ENCODE measurements around the gene APC2.
"Not testable (repeated sequence)": the region's sequence is repeated elsewhere in the genome, so short reads cannot be mapped to it uniquely, and the experiment has no call there.

APC2 gene

GRCh38 chr19:1466461-1467214 lies 16.7 kb downstream of the APC2 start:
- no peak for DNase-seq (ENCODE audit: low spot score)

GRCh38 chr19:1467215-1467489 lies 17.2 kb downstream of the APC2 start:
- no peak for DNase-seq (ENCODE audit: low spot score)

- no peak for DNase-seq (ENCODE audit: low spot score)
These were observed 17.8 kb downstream of the APC2 start for GRCh38 chr19:1467490-1468273.

- DNase-seq (ENCODE audit: low spot score), result no peak
These were observed 18.4 kb downstream of the APC2 start for GRCh38 chr19:1468274-1468820.

- DNase-seq (ENCODE audit: low spot score), result no peak
These were observed 18.9 kb downstream of the APC2 start for GRCh38 chr19:1468821-1469254.

GRCh38 chr19:1469255-1470054 lies 19.5 kb downstream of the APC2 start:
- DNase-seq (ENCODE audit: low spot score), result no peak

- no peak for DNase-seq (ENCODE audit: low spot score)
These were observed 20.1 kb downstream of the APC2 start for GRCh38 chr19:1470055-1470304.

GRCh38 chr19:1470305-1471009 lies 20.5 kb downstream of the APC2 start:
- no peak for DNase-seq (ENCODE audit: low spot score)

GRCh38 chr19:1471010-1471514 lies 21.1 kb downstream of the APC2 start:
- no peak for DNase-seq (ENCODE audit: low spot score)

- no peak for DNase-seq (ENCODE audit: low spot score)
These were observed 21.7 kb downstream of the APC2 start for GRCh38 chr19:1471515-1472160.

- no peak for DNase-seq (ENCODE audit: low spot score)
These were observed 22.5 kb downstream of the APC2 start for GRCh38 chr19:1472231-1473084.

GRCh38 chr19:1473085-1473851 lies 23.3 kb downstream of the APC2 start:
- DNase-seq (ENCODE audit: low spot score), result no peak

- DNase-seq (ENCODE audit: low spot score), result no peak
These were observed 24.3 kb downstream of the APC2 start for GRCh38 chr19:1474011-1474764.

- no peak for DNase-seq (ENCODE audit: low spot score)
These were observed 24.9 kb downstream of the APC2 start for GRCh38 chr19:1474765-1475351.

GRCh38 chr19:1475751-1476437 lies 26.0 kb downstream of the APC2 start:
- DNase-seq (ENCODE audit: low spot score), result no peak

- DNase-seq (ENCODE audit: low spot score), result not testable (repeated sequence)
These were observed 27.1 kb downstream of the APC2 start for GRCh38 chr19:1477056-1477455.

GRCh38 chr19:1478934-1479707 lies 29.2 kb downstream of the APC2 start, which contains the start of gene C19orf25:
TSS of gene C19orf25 (minus strand) at chr19:1479215. CDS start at chr19:1478903, 312 bp downstream.
- DNase-seq (ENCODE audit: low spot score), result peak; percentile 93
